GM12875 (cell line): ENCODE results near the gene TWIST2.

Experiments used
- H3K4me3 ChIP-seq: one replicate; pipeline ENCODE4 v1.5.1; 2011; ENCODE audit warnings: low read depth, low read length, control low read depth
- CTCF ChIP-seq: IDR thresholded peaks from 2 replicates; pipeline ENCODE4 v1.5.1; 2011; ENCODE audit warnings: low read depth, mild to moderate bottlenecking, control low read depth, inconsistent platforms, low read length, moderate library complexity, borderline replicate concordance; ENCODE audit not compliant: insufficient read depth

The TWIST2 gene

GRCh38 chr2:238846378-238846627 is 1.6 kb upstream of the TWIST2 start:
- TF ChIP-seq CTCF = no peak
- H3K4me3 ChIP-seq = no peak overlapping the region

- no peak for TF ChIP-seq CTCF
- no peak overlapping the region for H3K4me3 ChIP-seq
Observed at GRCh38 chr2:238846628-238847418, 1.1 kb upstream of the TWIST2 start.

GRCh38 chr2:238847419-238847801 is 475 bp upstream of the TWIST2 start:
- H3K4me3 ChIP-seq = no peak overlapping the region
- TF ChIP-seq CTCF = no peak

- no peak overlapping the region for H3K4me3 ChIP-seq
- no peak for TF ChIP-seq CTCF
Observed at GRCh38 chr2:238848691-238848975, 748 bp downstream of the TWIST2 start.

GRCh38 chr2:238848976-238849853 is 1.3 kb downstream of the TWIST2 start:
- TF ChIP-seq CTCF = no peak
- H3K4me3 ChIP-seq = no peak overlapping the region

GRCh38 chr2:238850091-238850490 is 2.2 kb downstream of the TWIST2 start:
- TF ChIP-seq CTCF = no peak
- no peak overlapping the region for H3K4me3 ChIP-seq

GRCh38 chr2:238851026-238851425 is 3.1 kb downstream of the TWIST2 start:
- no peak for TF ChIP-seq CTCF
- H3K4me3 ChIP-seq = no peak overlapping the region
